GM12878 (cell line): ENCODE data around the gene GPBP1. TPM values are rescaled to one million over a fixed set of nuclear protein-coding genes. Genes with fewer than 3 reads are reported as not detected.

ENCODE experiments used
- ATAC-seq: fragments of 200-7000 bp; cut with Tn5 transposase; 3 replicates; pipeline ENCODE4 v1.9.1; 2020; ENCODE audit warnings: mild to moderate bottlenecking, moderate library complexity
- BruUV-seq: library from RNA; stranded (reverse); fragments of 400-500 nt; replicated peaks from 2 replicates; lab custom pipeline; 2021; lab: Mats Ljungman, UMichigan
- CTCF ChIA-PET: fragments of 300-600 bp; sonication (Branson Sonifier 250); formaldehyde crosslinking; extraction: SDS; loops from one replicate; lab custom pipeline; 2021; ENCODE audit warnings: inconsistent platforms; lab: Yijun Ruan, JAX
- POLR2A ChIA-PET: fragments of 350-600 bp; formaldehyde crosslinking; extraction: SDS; loops from one replicate; lab custom pipeline; 2021; ENCODE audit warnings: inconsistent platforms; lab: Charles Lee
- RAD21 ChIA-PET: fragments of 300-600 bp; sonication (Branson Sonifier 250); formaldehyde crosslinking; loops from one replicate; lab custom pipeline; 2023; ENCODE audit warnings: antibody characterized with exemption; ENCODE audit not compliant: unreplicated experiment; lab: Charles Lee
- SMC1A ChIA-PET: fragments of 300-600 bp; sonication (Branson Sonifier 250); formaldehyde crosslinking; loops from one replicate; lab custom pipeline; 2023; ENCODE audit not compliant: unreplicated experiment, uncharacterized antibody; lab: Charles Lee
- DNase-seq: peaks from one replicate; pipeline ENCODE4 v3.0.0-alpha.2; 2011; ENCODE audit warnings: low read depth, low spot score
- FAIRE-seq: peaks from 3 replicates; lab custom pipeline; 2011; peaks lifted over from hg19 to GRCh38; lab: Jason Lieb, UNC
- H2AFZ ChIP-seq: 2 replicates; pipeline ENCODE4 v1.6.0; 2011; ENCODE audit warnings: low read depth, low read length, control low read depth; ENCODE audit not compliant: control insufficient read depth
- H3K27ac ChIP-seq: 2 replicates; pipeline ENCODE4 v1.5.1; 2011; ENCODE audit warnings: control low read depth; ENCODE audit not compliant: control insufficient read depth, insufficient read depth
- H3K27me3 ChIP-seq, 2 experiments: replicated peaks in 1 of 2; 2 replicates each; pipeline versions ENCODE4 v1.6.0 to v1.6.1; 2011; ENCODE audit warnings: low read length in 1 of 2; ENCODE audit not compliant: control insufficient read depth in 2 of 2, insufficient read depth in 2 of 2
- H3K36me3 ChIP-seq, 2 experiments: 2 replicates each; pipeline ENCODE4 v1.5.1; 2011; ENCODE audit warnings: low read length in 1 of 2; ENCODE audit not compliant: control insufficient read depth in 2 of 2, insufficient read depth in 2 of 2
- H3K4me1 ChIP-seq: 2 replicates; pipeline ENCODE4 v1.6.1; 2011; ENCODE audit warnings: mild to moderate bottlenecking, low read length, moderate library complexity, mixed read lengths; ENCODE audit not compliant: control insufficient read depth, insufficient read depth
- H3K4me2 ChIP-seq: 2 replicates; pipeline ENCODE4 v1.6.0; 2011; ENCODE audit warnings: control low read depth; ENCODE audit not compliant: control insufficient read depth, insufficient read depth
- H3K4me3 ChIP-seq: fragments of 200-600 bp; sonication (generic); 2 replicates; pipeline ENCODE4 v1.5.1; 2016
- H3K79me2 ChIP-seq: 2 replicates; pipeline ENCODE4 v1.6.0; 2011; ENCODE audit warnings: low read length; ENCODE audit not compliant: control insufficient read depth, insufficient read depth
- H3K9ac ChIP-seq: 2 replicates; pipeline ENCODE4 v1.8.0; 2011; ENCODE audit warnings: low read length, control low read depth, mixed read lengths; ENCODE audit not compliant: control insufficient read depth, insufficient read depth
- H3K9me3 ChIP-seq: replicated peaks from 3 replicates; pipeline ENCODE4 v1.5.1; 2011; ENCODE audit warnings: mild to moderate bottlenecking, low read length; ENCODE audit not compliant: control insufficient read depth, insufficient read depth
- H4K20me1 ChIP-seq: 2 replicates; pipeline ENCODE4 v1.6.0; 2011; ENCODE audit not compliant: control insufficient read depth, insufficient read depth
- CBFB ChIP-seq: IDR thresholded peaks from 2 replicates; pipeline ENCODE4 v1.6.1; 2016; ENCODE audit warnings: antibody characterized with exemption, low read depth
- CREB1 ChIP-seq: IDR thresholded peaks from 2 replicates; pipeline ENCODE4 v1.6.1; 2012; ENCODE audit warnings: low read depth, mild to moderate bottlenecking, inconsistent platforms
- FOS ChIP-seq: IDR thresholded peaks from 3 replicates; pipeline ENCODE4 v1.6.1; 2011; ENCODE audit warnings: borderline replicate concordance; ENCODE audit not compliant: insufficient read length; ENCODE audit errors: extremely low read depth
- FOXK2 ChIP-seq: fragments of 450-650 bp; IDR thresholded peaks from 2 replicates; pipeline ENCODE4 v1.6.1; 2017; ENCODE audit warnings: mild to moderate bottlenecking, moderate library complexity
- HDAC2 ChIP-seq: fragments of 200-600 bp; sonication (generic); IDR thresholded peaks from 2 replicates; pipeline ENCODE4 v1.6.1; 2017
- HDGF ChIP-seq: fragments of 450-650 bp; IDR thresholded peaks from 2 replicates; pipeline ENCODE4 v1.6.1; 2016; ENCODE audit warnings: antibody characterized with exemption
- IKZF1 ChIP-seq: fragments of 450-650 bp; conservative IDR thresholded peaks from 2 replicates; pipeline ENCODE4 v1.6.1; 2017; ENCODE audit warnings: antibody characterized with exemption, mild to moderate bottlenecking
- JUND ChIP-seq: IDR thresholded peaks from 2 replicates; pipeline ENCODE4 v1.6.1; 2012; ENCODE audit warnings: low read depth, mild to moderate bottlenecking, low read length, improper control_type of control experiment, moderate library complexity
- LARP7 ChIP-seq: fragments of 450-650 bp; IDR thresholded peaks from 2 replicates; pipeline ENCODE4 v1.6.1; 2017; ENCODE audit warnings: mild to moderate bottlenecking
- REST ChIP-seq: IDR thresholded peaks from 2 replicates; pipeline ENCODE4 v1.6.1; 2012; ENCODE audit warnings: mild to moderate bottlenecking, low read depth, low read length
- SRF ChIP-seq, 2 experiments: IDR thresholded peaks; 2 replicates each; pipeline ENCODE4 v1.6.1; 2011; ENCODE audit warnings: low read depth in 2 of 2, low read length in 2 of 2, mild to moderate bottlenecking in 1 of 2, moderate library complexity in 1 of 2
- STAT3 ChIP-seq: IDR thresholded peaks from 2 replicates; pipeline ENCODE4 v1.6.1; 2011; ENCODE audit warnings: low read depth, low read length, improper control_type of control experiment
- ZBTB33 ChIP-seq: fragments of 450-650 bp; IDR thresholded peaks from 2 replicates; pipeline ENCODE4 v1.6.1; 2017; ENCODE audit warnings: mild to moderate bottlenecking
- WGBS: methylation state at CpG from one replicate; pipeline ENCODE4 v1.1.6; 2016; ENCODE audit warnings: low lambda C conversion rate; ENCODE audit not compliant: insufficient replicate concordance, insufficient coverage; ENCODE audit errors: missing lambda C conversion rate; 5-methylcytosine and 5-hydroxymethylcytosine counted together
- in situ Hi-C: fragments of 300-500 bp; cut with MboI; formaldehyde crosslinking; loops from 9 replicates; pipeline ENCODE4 v1.14.3; 2018; ENCODE audit warnings: mixed read lengths
- intact Hi-C: fragments of 100-400 bp; cut with micrococcal nuclease; formaldehyde crosslinking; loops from one replicate; pipeline ENCODE4 v1.14.2; 2022; ENCODE audit not compliant: unreplicated experiment
- polyA plus RNA-seq, 11 experiments: library from polyadenylated mRNA; depleted of rRNA in 4 of 11; unstranded in 6 of 11; stranded (reverse) in 5 of 11; fragments of >200 nt; fragmentation: Nextera tagmentation in 4 of 11; fragmentation: Illumina TruSeq in 1 of 11; extraction: Ambion mirVana in 4 of 11; extraction: Trizol in 1 of 11; gene quantifications; 1 replicate in 1 of 11; 2 replicates in 10 of 11; pipeline versions ENCODE4 v1.2.1 to v1.2.3, GENCODE V29; 2011 to 2016; ENCODE audit warnings: inconsistent platforms in 2 of 11, missing spikeins in 2 of 11, low read depth in 1 of 11
- total RNA-seq, 4 experiments: library from RNA; depleted of rRNA in 3 of 4; stranded (reverse); fragments of >200 nt in 3 of 4; fragmentation: Illumina TruSeq in 1 of 4; extraction: Trizol in 1 of 4; gene quantifications; 2 replicates each; pipeline versions ENCODE4 v1.2.1 to v1.2.3, GENCODE V29; 2013 to 2021
- TF ChIP-seq, protein P1 (sequence below): fragments of 450-650 bp; IDR thresholded peaks from 2 replicates; pipeline ENCODE4 v1.6.1; 2017; ENCODE audit warnings: mild to moderate bottlenecking, moderate library complexity
- TF ChIP-seq, protein P2 (sequence below): fragments of 450-650 bp; IDR thresholded peaks from 2 replicates; pipeline ENCODE4 v1.6.1; 2017; ENCODE audit warnings: low read depth, mild to moderate bottlenecking, moderate library complexity

The GPBP1 gene
- total and polyA plus RNA-seq, 10 of the 15 experiments (the other 5 are each of a cell fraction or from before 2014, with no cell fraction given) = 27.0 to 96.2 (median 55.4) TPM

DNA sequence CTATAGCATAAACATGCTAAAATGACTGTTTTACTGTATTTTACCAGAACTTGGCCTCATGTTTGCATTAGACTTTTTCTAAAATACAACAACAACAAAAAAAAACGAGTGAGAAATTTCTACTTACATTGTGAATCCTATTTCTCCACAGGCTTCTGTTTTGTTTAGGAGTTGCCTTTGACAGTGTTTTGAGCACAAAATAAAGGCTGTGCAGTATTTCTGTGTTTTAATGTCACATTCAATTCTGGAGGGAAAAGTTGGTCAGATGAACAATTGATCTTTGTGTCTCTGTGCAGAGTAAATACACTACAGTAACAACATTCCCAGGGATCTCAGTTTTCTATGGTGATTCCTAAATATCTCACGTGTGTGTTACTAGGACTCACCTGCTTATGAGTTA lies 131.1 kb downstream of the GPBP1 start:
- in situ Hi-C loops = loop anchor here (5.0 kb wide), 1 partner anchor 1157 kb away; the partner anchor contains the start of gene PLK2
- no TSS peak for BruUV-seq
- Histone ChIP-seq H3K9me3 (peaks cover 1% of the 10 kb centered on the region; the same call in 2 of the 3 replicates), H3K4me3 (no peak overlapping the region), H3K4me2 (no peak overlapping the region), H3K36me3 (no peaks in the 10 kb centered on the region), H3K27me3 (no peaks in the 10 kb centered on the region; a peak in 1 of 4 replicates), H3K4me1 (no peaks in the 10 kb centered on the region), H2AFZ (no peak overlapping the region), H3K27ac (no peak overlapping the region), H3K9ac (no peak overlapping the region), H4K20me1 (no peaks in the 10 kb centered on the region), H3K79me2 (no peaks in the 10 kb centered on the region)
- ATAC-seq (no peak), FAIRE-seq (no peak), DNase-seq (no peak)
- intact Hi-C loops = no loop called here
- ChIA-PET CTCF (no interaction called here), POLR2A (no interaction called here), RAD21 (no interaction called here), SMC1A (interaction anchor here (1.0 kb wide), 1 partner anchor 31 kb away, joined by 3 read pairs; no protein-coding TSS in a partner anchor)
- 4% methylated on average over 2 of the region's 2 CpGs for WGBS
- TF ChIP-seq FOS (no peak), IKZF1 (no peak), CREB1 (no peak), LARP7 (no peak), HDAC2 (no peak), STAT3 (no peak), FOXK2 (no peak), CBFB (no peak), REST (no peak), SRF (IDR thresholded peaks at IDR 0.05; ENCODE audit: low read depth in 2 of 2, low read length in 2 of 2) (no peak), ZBTB33 (no peak), HDGF (no peak), JUND (no peak)
- TF ChIP-seq, protein P1, sequence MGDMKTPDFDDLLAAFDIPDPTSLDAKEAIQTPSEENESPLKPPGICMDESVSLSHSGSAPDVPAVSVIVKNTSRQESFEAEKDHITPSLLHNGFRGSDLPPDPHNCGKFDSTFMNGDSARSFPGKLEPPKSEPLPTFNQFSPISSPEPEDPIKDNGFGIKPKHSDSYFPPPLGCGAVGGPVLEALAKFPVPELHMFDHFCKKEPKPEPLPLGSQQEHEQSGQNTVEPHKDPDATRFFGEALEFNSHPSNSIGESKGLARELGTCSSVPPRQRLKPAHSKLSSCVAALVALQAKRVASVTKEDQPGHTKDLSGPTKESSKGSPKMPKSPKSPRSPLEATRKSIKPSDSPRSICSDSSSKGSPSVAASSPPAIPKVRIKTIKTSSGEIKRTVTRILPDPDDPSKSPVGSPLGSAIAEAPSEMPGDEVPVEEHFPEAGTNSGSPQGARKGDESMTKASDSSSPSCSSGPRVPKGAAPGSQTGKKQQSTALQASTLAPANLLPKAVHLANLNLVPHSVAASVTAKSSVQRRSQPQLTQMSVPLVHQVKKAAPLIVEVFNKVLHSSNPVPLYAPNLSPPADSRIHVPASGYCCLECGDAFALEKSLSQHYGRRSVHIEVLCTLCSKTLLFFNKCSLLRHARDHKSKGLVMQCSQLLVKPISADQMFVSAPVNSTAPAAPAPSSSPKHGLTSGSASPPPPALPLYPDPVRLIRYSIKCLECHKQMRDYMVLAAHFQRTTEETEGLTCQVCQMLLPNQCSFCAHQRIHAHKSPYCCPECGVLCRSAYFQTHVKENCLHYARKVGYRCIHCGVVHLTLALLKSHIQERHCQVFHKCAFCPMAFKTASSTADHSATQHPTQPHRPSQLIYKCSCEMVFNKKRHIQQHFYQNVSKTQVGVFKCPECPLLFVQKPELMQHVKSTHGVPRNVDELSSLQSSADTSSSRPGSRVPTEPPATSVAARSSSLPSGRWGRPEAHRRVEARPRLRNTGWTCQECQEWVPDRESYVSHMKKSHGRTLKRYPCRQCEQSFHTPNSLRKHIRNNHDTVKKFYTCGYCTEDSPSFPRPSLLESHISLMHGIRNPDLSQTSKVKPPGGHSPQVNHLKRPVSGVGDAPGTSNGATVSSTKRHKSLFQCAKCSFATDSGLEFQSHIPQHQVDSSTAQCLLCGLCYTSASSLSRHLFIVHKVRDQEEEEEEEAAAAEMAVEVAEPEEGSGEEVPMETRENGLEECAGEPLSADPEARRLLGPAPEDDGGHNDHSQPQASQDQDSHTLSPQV = no peak
- TF ChIP-seq, protein P2, sequence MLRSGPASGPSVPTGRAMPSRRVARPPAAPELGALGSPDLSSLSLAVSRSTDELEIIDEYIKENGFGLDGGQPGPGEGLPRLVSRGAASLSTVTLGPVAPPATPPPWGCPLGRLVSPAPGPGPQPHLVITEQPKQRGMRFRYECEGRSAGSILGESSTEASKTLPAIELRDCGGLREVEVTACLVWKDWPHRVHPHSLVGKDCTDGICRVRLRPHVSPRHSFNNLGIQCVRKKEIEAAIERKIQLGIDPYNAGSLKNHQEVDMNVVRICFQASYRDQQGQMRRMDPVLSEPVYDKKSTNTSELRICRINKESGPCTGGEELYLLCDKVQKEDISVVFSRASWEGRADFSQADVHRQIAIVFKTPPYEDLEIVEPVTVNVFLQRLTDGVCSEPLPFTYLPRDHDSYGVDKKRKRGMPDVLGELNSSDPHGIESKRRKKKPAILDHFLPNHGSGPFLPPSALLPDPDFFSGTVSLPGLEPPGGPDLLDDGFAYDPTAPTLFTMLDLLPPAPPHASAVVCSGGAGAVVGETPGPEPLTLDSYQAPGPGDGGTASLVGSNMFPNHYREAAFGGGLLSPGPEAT = no peak
